CD14-positive monocyte (primary cell): ENCODE data around the gene GPC6. TPM values are rescaled to one million over a fixed set of nuclear protein-coding genes. Genes with fewer than 3 reads are reported as not detected.

Experiments
- DNase-seq, 3 donors: peaks; one replicate each; pipeline ENCODE4 v3.0.0-alpha.2; 2011 to 2022
- H2AFZ ChIP-seq: 2 replicates; pipeline ENCODE4 v1.6.0; 2012; ENCODE audit warnings: mild to moderate bottlenecking, low read depth, low read length, inconsistent platforms; ENCODE audit not compliant: insufficient read depth, poor library complexity, severe bottlenecking
- H3K27ac ChIP-seq, 2 donors: 1 replicate in 1 of 2; 2 replicates in 1 of 2; pipeline ENCODE4 v1.5.1; 2012 to 2013; ENCODE audit warnings: low read length in 2 of 2, control low read depth in 1 of 2, inconsistent platforms in 1 of 2, low read depth in 1 of 2, mild to moderate bottlenecking in 1 of 2
- H3K27me3 ChIP-seq, 2 donors: one replicate each; pipeline versions ENCODE4 v1.6.0 to v1.6.1; 2011 to 2013; ENCODE audit warnings: low read length in 2 of 2; ENCODE audit not compliant: control insufficient read depth in 2 of 2, insufficient read depth in 2 of 2
- H3K36me3 ChIP-seq, 2 donors: replicated peaks in 1 of 2; 1 replicate in 1 of 2; 2 replicates in 1 of 2; pipeline versions ENCODE4 v1.5.1 to v1.6.1; 2012 to 2013; ENCODE audit warnings: low read length in 2 of 2, control low read depth in 1 of 2, inconsistent platforms in 1 of 2, mild to moderate bottlenecking in 1 of 2; ENCODE audit not compliant: insufficient read depth in 2 of 2, control insufficient read depth in 1 of 2
- H3K4me1 ChIP-seq, 2 donors: 1 replicate in 1 of 2; 2 replicates in 1 of 2; pipeline versions ENCODE4 v1.5.1 to v1.6.1; 2012 to 2013; ENCODE audit warnings: low read length in 2 of 2, control low read depth in 1 of 2, inconsistent platforms in 1 of 2, mild to moderate bottlenecking in 1 of 2, moderate library complexity in 1 of 2; ENCODE audit not compliant: insufficient read depth in 2 of 2, control insufficient read depth in 1 of 2
- H3K4me2 ChIP-seq: replicated peaks from 2 replicates; pipeline ENCODE3; 2012; ENCODE audit warnings: low read length, moderate library complexity, mild to moderate bottlenecking; ENCODE audit not compliant: poor library complexity, severe bottlenecking; ENCODE audit errors: extremely low read depth
- H3K4me3 ChIP-seq, 3 experiments: fragments of 200-600 bp in 1 of 3; sonication (generic) in 1 of 3; replicated peaks in 1 of 3; 1 replicate in 2 of 3; 2 replicates in 1 of 3; pipeline ENCODE4 v1.5.1; 2011 to 2013; ENCODE audit warnings: low read length in 3 of 3, mild to moderate bottlenecking in 3 of 3, control low read depth in 2 of 3, low read depth in 2 of 3, inconsistent platforms in 1 of 3, moderate library complexity in 1 of 3
- H3K79me2 ChIP-seq: 2 replicates; pipeline ENCODE4 v1.6.0; 2012; ENCODE audit warnings: mild to moderate bottlenecking, control low read depth, inconsistent platforms, low read length, moderate library complexity; ENCODE audit not compliant: insufficient read depth
- H3K9ac ChIP-seq: 2 replicates; pipeline ENCODE4 v1.6.0; 2017; ENCODE audit warnings: low read length, mild to moderate bottlenecking; ENCODE audit not compliant: insufficient read depth, poor library complexity, severe bottlenecking
- H3K9me3 ChIP-seq, 2 donors: replicated peaks in 1 of 2; 1 replicate in 1 of 2; 2 replicates in 1 of 2; pipeline versions ENCODE4 v1.5.1 to v1.6.1; 2012 to 2013; ENCODE audit warnings: low read length in 2 of 2, control low read depth in 1 of 2; ENCODE audit not compliant: control insufficient read depth in 1 of 2, insufficient read depth in 1 of 2
- H4K20me1 ChIP-seq: 2 replicates; pipeline ENCODE4 v1.6.0; 2012; ENCODE audit warnings: mild to moderate bottlenecking, low read length, control low read depth, moderate library complexity; ENCODE audit not compliant: insufficient read depth
- H3K27ac Mint-ChIP-seq, 7 donors: one replicate each; pipeline ENCODE4 v1.8.0; 2020; ENCODE audit warnings: mild to moderate bottlenecking in 7 of 7, mixed read lengths in 7 of 7, moderate library complexity in 6 of 7, inconsistent platforms in 2 of 7
- H3K27me3 Mint-ChIP-seq, 3 donors: one replicate each; pipeline ENCODE4 v1.8.0; 2021 to 2022; ENCODE audit warnings: low read depth in 3 of 3, mild to moderate bottlenecking in 3 of 3, mixed read lengths in 3 of 3, moderate library complexity in 3 of 3, inconsistent platforms in 1 of 3
- H3K36me3 Mint-ChIP-seq, 2 donors: one replicate each; pipeline ENCODE4 v1.8.0; 2020; ENCODE audit warnings: mixed read lengths in 2 of 2, inconsistent platforms in 1 of 2, mild to moderate bottlenecking in 1 of 2
- H3K4me1 Mint-ChIP-seq: one replicate; pipeline ENCODE4 v1.8.0; 2020; ENCODE audit warnings: mild to moderate bottlenecking, mixed read lengths
- H3K4me3 Mint-ChIP-seq, 2 donors: one replicate each; pipeline ENCODE4 v1.8.0; 2020; ENCODE audit warnings: mild to moderate bottlenecking in 2 of 2, mixed read lengths in 2 of 2, moderate library complexity in 1 of 2
- H3K9me3 Mint-ChIP-seq, 7 donors: one replicate each; pipeline ENCODE4 v1.8.0; 2020 to 2022; ENCODE audit warnings: mixed read lengths in 7 of 7, mild to moderate bottlenecking in 6 of 7, moderate library complexity in 6 of 7, inconsistent platforms in 2 of 7
- WGBS: methylation state at CpG from one replicate; pipeline ENCODE4 v1.1.5; 2013; ENCODE audit warnings: missing lambda C conversion rate; ENCODE audit not compliant: insufficient coverage; 5-methylcytosine and 5-hydroxymethylcytosine counted together
- intact Hi-C, 2 donors: fragments of 100-400 bp; cut with micrococcal nuclease; formaldehyde crosslinking; loops; one replicate each; pipeline versions ENCODE4 v1.15.0 to v1.15.1; 2023
- polyA plus RNA-seq, 3 donors: library from polyadenylated mRNA; depleted of rRNA in 1 of 3; unstranded in 2 of 3; stranded (reverse) in 1 of 3; fragments of 300-500 nt in 2 of 3; fragments of >200 nt in 1 of 3; fragmentation: Illumina TruSeq in 2 of 3; gene quantifications; 1 replicate in 2 of 3; 2 replicates in 1 of 3; pipeline ENCODE4 v1.2.3, GENCODE V29; 2012 to 2021
- TF ChIP-seq, protein P1 (sequence below): fragments of 200-600 bp; IDR thresholded peaks from one replicate; pipeline ENCODE4 v1.8.0; 2022; ENCODE audit warnings: antibody characterized with exemption, mild to moderate bottlenecking

The GPC6 gene
- polyA plus RNA-seq, 3 donors: not detected

DNA sequence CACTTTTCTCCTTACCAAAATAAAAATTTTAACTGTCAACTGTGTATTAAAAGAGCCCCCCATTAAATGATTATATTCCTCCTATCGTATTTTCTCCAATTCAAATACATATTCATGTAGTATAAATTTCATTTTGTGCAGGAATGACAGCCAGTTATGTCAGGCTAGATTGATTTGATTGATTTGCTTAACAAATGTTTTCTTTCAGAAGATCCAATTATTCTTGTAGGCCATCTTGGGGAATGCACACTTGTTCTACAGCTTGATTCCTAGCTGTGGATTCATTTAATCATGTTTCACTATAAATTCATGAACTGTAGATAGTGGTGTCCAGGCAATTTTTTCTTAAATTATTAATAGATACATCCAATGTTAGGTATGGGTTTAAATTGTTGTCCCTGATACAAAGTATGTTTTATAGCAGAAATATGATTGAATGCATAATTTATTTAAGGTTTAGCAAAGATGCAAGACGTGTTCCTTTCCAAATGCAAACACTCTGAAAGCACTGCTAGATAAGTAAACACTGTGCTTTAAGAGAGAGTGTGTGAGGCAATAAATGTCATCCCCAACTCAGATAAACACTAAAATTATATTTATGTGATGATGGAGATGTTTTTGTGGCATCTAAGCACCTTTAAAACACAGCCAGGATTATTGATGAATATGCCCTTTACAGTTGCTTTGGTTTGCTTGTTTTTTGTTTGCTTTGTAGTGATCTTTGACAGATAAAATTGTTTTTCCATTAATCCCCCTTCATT, 721.7 kb downstream of the GPC6 start:
- DNase-seq: no peak
- Histone ChIP-seq H3K9ac (no peak overlapping the region), H3K27ac (no peak overlapping the region), H3K27me3 (no peaks in the 10 kb centered on the region), H3K4me1 (no peaks in the 10 kb centered on the region), H3K4me2 (no peak overlapping the region), H3K9me3 (no peaks in the 10 kb centered on the region), H3K36me3 (no peaks in the 10 kb centered on the region), H4K20me1 (no peaks in the 10 kb centered on the region), H3K4me3 (no peak overlapping the region), H3K79me2 (no peaks in the 10 kb centered on the region), H2AFZ (no peak overlapping the region)
- TF ChIP-seq, protein P1, sequence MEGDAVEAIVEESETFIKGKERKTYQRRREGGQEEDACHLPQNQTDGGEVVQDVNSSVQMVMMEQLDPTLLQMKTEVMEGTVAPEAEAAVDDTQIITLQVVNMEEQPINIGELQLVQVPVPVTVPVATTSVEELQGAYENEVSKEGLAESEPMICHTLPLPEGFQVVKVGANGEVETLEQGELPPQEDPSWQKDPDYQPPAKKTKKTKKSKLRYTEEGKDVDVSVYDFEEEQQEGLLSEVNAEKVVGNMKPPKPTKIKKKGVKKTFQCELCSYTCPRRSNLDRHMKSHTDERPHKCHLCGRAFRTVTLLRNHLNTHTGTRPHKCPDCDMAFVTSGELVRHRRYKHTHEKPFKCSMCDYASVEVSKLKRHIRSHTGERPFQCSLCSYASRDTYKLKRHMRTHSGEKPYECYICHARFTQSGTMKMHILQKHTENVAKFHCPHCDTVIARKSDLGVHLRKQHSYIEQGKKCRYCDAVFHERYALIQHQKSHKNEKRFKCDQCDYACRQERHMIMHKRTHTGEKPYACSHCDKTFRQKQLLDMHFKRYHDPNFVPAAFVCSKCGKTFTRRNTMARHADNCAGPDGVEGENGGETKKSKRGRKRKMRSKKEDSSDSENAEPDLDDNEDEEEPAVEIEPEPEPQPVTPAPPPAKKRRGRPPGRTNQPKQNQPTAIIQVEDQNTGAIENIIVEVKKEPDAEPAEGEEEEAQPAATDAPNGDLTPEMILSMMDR: no peak
- H3K27ac Mint-ChIP-seq: no peak overlapping the region
- no CpG with 5 or more reads among the region's 2 CpGs for WGBS
- H3K27me3 Mint-ChIP-seq: no peaks in the 10 kb centered on the region
- no peaks in the 10 kb centered on the region for H3K36me3 Mint-ChIP-seq
- H3K4me3 Mint-ChIP-seq: no peak overlapping the region
- H3K9me3 Mint-ChIP-seq: peaks cover 0 to 4% (median 0%) of the 10 kb centered on the region in 7 donors
- intact Hi-C loops: no loop called here
- H3K4me1 Mint-ChIP-seq: peaks cover 12% of the 10 kb centered on the region

DNA sequence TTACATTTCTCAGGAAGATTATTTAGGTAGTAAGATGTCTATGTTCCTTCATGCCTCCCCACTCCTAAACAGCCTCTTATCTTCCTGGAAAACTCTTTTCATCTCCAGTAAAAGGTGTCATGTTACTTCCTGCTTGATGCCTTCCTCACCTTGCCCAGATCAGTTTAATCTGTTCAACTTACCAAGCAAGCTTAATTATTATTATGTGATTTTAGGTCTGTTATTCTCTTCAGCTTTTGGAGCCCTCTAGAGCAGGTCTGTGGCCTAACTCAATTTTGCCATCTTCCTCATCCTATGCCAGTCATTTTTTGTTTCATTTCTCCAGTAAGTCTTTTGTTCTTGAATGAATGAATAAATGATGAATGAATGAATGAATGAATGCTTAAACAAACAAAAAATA, 724.5 kb downstream of the GPC6 start:
- no peak overlapping the region for H3K4me3 Mint-ChIP-seq
- H3K4me1 Mint-ChIP-seq: peaks cover 5% of the 10 kb centered on the region
- Histone ChIP-seq H3K27ac (no peak overlapping the region), H2AFZ (no peak overlapping the region), H3K4me1 (no peaks in the 10 kb centered on the region), H3K36me3 (no peaks in the 10 kb centered on the region), H3K4me3 (no peak overlapping the region), H3K9me3 (no peaks in the 10 kb centered on the region), H3K27me3 (no peaks in the 10 kb centered on the region), H3K4me2 (no peak overlapping the region), H4K20me1 (no peaks in the 10 kb centered on the region), H3K9ac (no peak overlapping the region), H3K79me2 (no peaks in the 10 kb centered on the region)
- no peak overlapping the region for H3K27ac Mint-ChIP-seq
- no peaks in the 10 kb centered on the region for H3K27me3 Mint-ChIP-seq
- DNase-seq: no peak
- H3K36me3 Mint-ChIP-seq: no peaks in the 10 kb centered on the region
- H3K9me3 Mint-ChIP-seq: peaks cover 0 to 1% (median 0%) of the 10 kb centered on the region in 7 donors
- intact Hi-C loops: no loop called here
- TF ChIP-seq, protein P1: no peak
